H1 (cell line): ENCODE data around the gene VAPA. TPM values are rescaled to one million over a fixed set of nuclear protein-coding genes. Genes with fewer than 3 reads are reported as not detected.
A peak's percentile ranks its signal among the peaks of the same experiment; 100 is the strongest.

Source experiments
- CTCF ChIA-PET: fragments of 300-600 bp; sonication (Branson Sonifier 250); formaldehyde crosslinking; loops from one replicate; lab custom pipeline; 2021; ENCODE audit not compliant: partially characterized antibody; lab: Charles Lee
- POLR2A ChIA-PET: fragments of 300-600 bp; sonication (Branson Sonifier 250); formaldehyde crosslinking; loops from one replicate; lab custom pipeline; 2021; ENCODE audit warnings: inconsistent platforms; ENCODE audit not compliant: partially characterized antibody; lab: Charles Lee
- DNase-seq, 2 experiments: peaks; one replicate each; pipeline versions ENCODE4 v3.0.0 to v3.0.0-alpha.2; 2010 to 2022; ENCODE audit warnings: low spot score in 2 of 2, low read depth in 1 of 2, mixed read lengths in 1 of 2
- FAIRE-seq: peaks from 2 replicates; lab custom pipeline; 2011; peaks lifted over from hg19 to GRCh38; lab: Jason Lieb, UNC
- H2AFZ ChIP-seq: 2 replicates; pipeline ENCODE4 v1.8.1; 2012; ENCODE audit warnings: low read length, inconsistent platforms
- H2AK5ac ChIP-seq: 2 replicates; pipeline ENCODE4 v1.6.1; 2013; ENCODE audit warnings: low read depth, low read length
- H2BK120ac ChIP-seq: replicated peaks from 2 replicates; pipeline ENCODE3; 2013; ENCODE audit warnings: low read depth, low read length, inconsistent platforms
- H2BK12ac ChIP-seq: 2 replicates; pipeline ENCODE4 v1.6.1; 2013; ENCODE audit warnings: low read depth, low read length
- H2BK15ac ChIP-seq: 2 replicates; pipeline ENCODE4 v1.6.1; 2013; ENCODE audit warnings: low read length
- H2BK20ac ChIP-seq: 2 replicates; pipeline ENCODE4 v1.6.1; 2013; ENCODE audit warnings: low read length
- H2BK5ac ChIP-seq: 2 replicates; pipeline ENCODE4 v1.6.1; 2013; ENCODE audit warnings: low read depth, low read length
- H3K14ac ChIP-seq: 2 replicates; pipeline ENCODE4 v1.6.1; 2013; ENCODE audit warnings: inconsistent platforms; ENCODE audit not compliant: insufficient read length
- H3K18ac ChIP-seq: 2 replicates; pipeline ENCODE4 v1.6.1; 2013; ENCODE audit warnings: low read length; ENCODE audit errors: extremely low read depth
- H3K23ac ChIP-seq: 2 replicates; pipeline ENCODE4 v1.6.1; 2013; ENCODE audit warnings: inconsistent platforms; ENCODE audit not compliant: insufficient read length
- H3K23me2 ChIP-seq: 2 replicates; pipeline ENCODE4 v1.6.1; 2013; ENCODE audit warnings: low read depth, low read length
- H3K27ac ChIP-seq: 2 replicates; pipeline ENCODE4 v1.6.1; 2011; ENCODE audit warnings: low read depth, low read length, inconsistent platforms
- H3K27me3 ChIP-seq, 4 experiments: replicated peaks in 1 of 4; 1 replicate in 1 of 4; 2 replicates in 3 of 4; pipeline versions ENCODE4 v1.6.1 to v1.8.1; 2011 to 2013; ENCODE audit warnings: low read length in 3 of 4, mild to moderate bottlenecking in 3 of 4, inconsistent platforms in 2 of 4, mixed read lengths in 2 of 4, moderate library complexity in 1 of 4; ENCODE audit not compliant: control insufficient read depth in 3 of 4, insufficient read depth in 3 of 4; ENCODE audit errors: extremely low read depth in 1 of 4
- H3K36me3 ChIP-seq, 4 experiments: 2 replicates each; pipeline versions ENCODE4 v1.6.1 to v1.8.1; 2011 to 2013; ENCODE audit warnings: mild to moderate bottlenecking in 4 of 4, low read length in 3 of 4, moderate library complexity in 2 of 4, control low read depth in 1 of 4, inconsistent platforms in 1 of 4; ENCODE audit not compliant: insufficient read depth in 4 of 4, control insufficient read depth in 2 of 4
- H3K4ac ChIP-seq: replicated peaks from 2 replicates; pipeline ENCODE3; 2013; ENCODE audit warnings: low read length, low read depth, mixed read lengths, inconsistent platforms; ENCODE audit not compliant: insufficient read length
- H3K4me1 ChIP-seq, 4 experiments: replicated peaks in 1 of 4; 1 replicate in 1 of 4; 2 replicates in 3 of 4; pipeline versions ENCODE4 v1.6.1 to v1.8.1; 2011 to 2013; ENCODE audit warnings: low read length in 3 of 4, inconsistent platforms in 2 of 4, mixed read lengths in 1 of 4; ENCODE audit not compliant: insufficient read depth in 4 of 4, control insufficient read depth in 3 of 4
- H3K4me2 ChIP-seq, 2 experiments: 2 replicates each; pipeline versions ENCODE4 v1.6.1 to v1.8.1; 2011 to 2013; ENCODE audit warnings: low read depth in 2 of 2, low read length in 2 of 2, control low read depth in 1 of 2, inconsistent platforms in 1 of 2, mild to moderate bottlenecking in 1 of 2; ENCODE audit not compliant: insufficient read depth in 1 of 2
- H3K4me3 ChIP-seq, 4 experiments: fragments of 200-600, 300-600 bp in 1 of 4; sonication (generic), shearing (Covaris generic), sonication (Bioruptor Twin) in 1 of 4; 2 replicates each; pipeline versions ENCODE4 v1.5.1 to v1.8.1; 2011 to 2016; ENCODE audit warnings: low read length in 4 of 4, low read depth in 3 of 4, control low read depth in 2 of 4, inconsistent platforms in 2 of 4, mild to moderate bottlenecking in 2 of 4, mixed read lengths in 1 of 4, moderate library complexity in 1 of 4; ENCODE audit not compliant: insufficient read depth in 2 of 4; ENCODE audit errors: extremely low read depth in 1 of 4
- H3K56ac ChIP-seq: replicated peaks from 2 replicates; pipeline ENCODE3; 2013; ENCODE audit warnings: low read depth, mild to moderate bottlenecking, mixed read lengths, low read length, inconsistent platforms; ENCODE audit not compliant: insufficient read length
- H3K79me1 ChIP-seq: 2 replicates; pipeline ENCODE4 v1.6.1; 2013; ENCODE audit warnings: low read depth, low read length, control low read depth
- H3K79me2 ChIP-seq, 2 experiments: 2 replicates each; pipeline versions ENCODE4 v1.6.1 to v1.8.1; 2012 to 2013; ENCODE audit warnings: low read length in 2 of 2, mild to moderate bottlenecking in 2 of 2, inconsistent platforms in 1 of 2; ENCODE audit not compliant: insufficient read depth in 2 of 2, control insufficient read depth in 1 of 2
- H3K9ac ChIP-seq, 4 experiments: replicated peaks in 1 of 4; 1 replicate in 1 of 4; 2 replicates in 3 of 4; pipeline versions ENCODE4 v1.6.1 to v1.8.1; 2011 to 2013; ENCODE audit warnings: low read depth in 3 of 4, low read length in 3 of 4, control low read depth in 2 of 4, mild to moderate bottlenecking in 2 of 4, moderate library complexity in 2 of 4, inconsistent platforms in 1 of 4; ENCODE audit errors: extremely low read depth in 1 of 4
- H3K9me3 ChIP-seq, 2 experiments: 2 replicates each; pipeline versions ENCODE4 v1.6.1 to v1.8.1; 2012 to 2013; ENCODE audit warnings: mild to moderate bottlenecking in 2 of 2, moderate library complexity in 2 of 2, control low read depth in 1 of 2, inconsistent platforms in 1 of 2, low read depth in 1 of 2, low read length in 1 of 2, mixed read lengths in 1 of 2; ENCODE audit not compliant: insufficient read depth in 2 of 2
- H4K20me1 ChIP-seq, 2 experiments: replicated peaks in 1 of 2; 2 replicates each; pipeline versions ENCODE3 to v1.8.1; 2011 to 2013; ENCODE audit warnings: inconsistent platforms in 2 of 2, low read length in 2 of 2, mild to moderate bottlenecking in 1 of 2; ENCODE audit not compliant: insufficient read depth in 2 of 2, control insufficient read depth in 1 of 2
- H4K5ac ChIP-seq: 2 replicates; pipeline ENCODE4 v1.6.1; 2013; ENCODE audit warnings: low read length, low read depth, mixed read lengths, inconsistent platforms; ENCODE audit not compliant: insufficient read length
- H4K8ac ChIP-seq: 2 replicates; pipeline ENCODE4 v1.8.0; 2013; ENCODE audit warnings: mild to moderate bottlenecking, moderate library complexity, low read length, inconsistent platforms; ENCODE audit not compliant: insufficient read depth; ENCODE audit errors: extremely low read depth
- H4K91ac ChIP-seq: replicated peaks from 2 replicates; pipeline ENCODE3; 2013; ENCODE audit warnings: low read length, mixed read lengths, inconsistent platforms; ENCODE audit not compliant: insufficient read length
- GABPA ChIP-seq: IDR thresholded peaks from 2 replicates; pipeline ENCODE4 v1.6.1; 2011; ENCODE audit warnings: mild to moderate bottlenecking, low read length, moderate library complexity, borderline replicate concordance; ENCODE audit not compliant: insufficient read depth
- RFX5 ChIP-seq: IDR thresholded peaks from 2 replicates; pipeline ENCODE4 v1.6.1; 2011; ENCODE audit warnings: low read depth, low read length, improper control_type of control experiment, borderline replicate concordance
- RXRA ChIP-seq: IDR thresholded peaks from 2 replicates; pipeline ENCODE4 v1.6.1; 2011; ENCODE audit warnings: low read depth, mild to moderate bottlenecking, low read length, moderate library complexity; ENCODE audit not compliant: insufficient read depth
- SP2 ChIP-seq: IDR thresholded peaks from 2 replicates; pipeline ENCODE4 v1.6.1; 2012; ENCODE audit warnings: mild to moderate bottlenecking, low read length, inconsistent platforms
- SP4 ChIP-seq: IDR thresholded peaks from 2 replicates; pipeline ENCODE4 v1.6.1; 2012; ENCODE audit warnings: low read length, inconsistent platforms
- SRF ChIP-seq: IDR thresholded peaks from 2 replicates; pipeline ENCODE4 v1.6.1; 2011; ENCODE audit warnings: mild to moderate bottlenecking, low read depth, low read length, moderate library complexity
- TEAD4 ChIP-seq: IDR thresholded peaks from 2 replicates; pipeline ENCODE4 v1.6.1; 2012; ENCODE audit warnings: low read depth, low read length, inconsistent platforms, mixed read lengths
- WGBS, 2 experiments: shearing (Covaris generic) in 1 of 2; methylation state at CpG; one replicate each; pipeline versions ENCODE4 v1.1.6 to v1.1.7; 2013 to 2015; ENCODE audit warnings: low lambda C conversion rate in 2 of 2, mixed read lengths in 2 of 2, inconsistent platforms in 1 of 2, low coverage in 1 of 2, missing lambda C conversion rate in 1 of 2; ENCODE audit not compliant: insufficient replicate concordance in 2 of 2, insufficient coverage in 1 of 2, insufficient read length in 1 of 2; ENCODE audit errors: extremely low coverage in 1 of 2, missing lambda C conversion rate in 1 of 2; 5-methylcytosine and 5-hydroxymethylcytosine counted together
- polyA plus RNA-seq, 7 experiments: library from polyadenylated mRNA; depleted of rRNA in 3 of 7; stranded (reverse) in 5 of 7; unstranded in 2 of 7; fragments of >200 nt in 5 of 7; fragments of 200-250 nt in 2 of 7; gene quantifications; 1 replicate in 5 of 7; 2 replicates in 1 of 7; 4 replicates in 1 of 7; pipeline versions ENCODE4 v1.2.1 to v1.2.3, GENCODE V29; 2011 to 2013; ENCODE audit warnings: missing spikeins in 2 of 7, mixed read lengths in 2 of 7
- total RNA-seq: library from RNA; stranded (reverse); fragmentation: NEBNext Ultra II Directional; extraction: Animal tissue kit (Norgen Biotek cat#: 25700); gene quantifications from 2 replicates; pipeline ENCODE4 v1.2.1, GENCODE V29; 2021

VAPA gene
- total and polyA plus RNA-seq, 2 of the 8 experiments (the other 6 are each of a cell fraction or from before 2014, with no cell fraction given) = 79.7 to 130 TPM

DNA sequence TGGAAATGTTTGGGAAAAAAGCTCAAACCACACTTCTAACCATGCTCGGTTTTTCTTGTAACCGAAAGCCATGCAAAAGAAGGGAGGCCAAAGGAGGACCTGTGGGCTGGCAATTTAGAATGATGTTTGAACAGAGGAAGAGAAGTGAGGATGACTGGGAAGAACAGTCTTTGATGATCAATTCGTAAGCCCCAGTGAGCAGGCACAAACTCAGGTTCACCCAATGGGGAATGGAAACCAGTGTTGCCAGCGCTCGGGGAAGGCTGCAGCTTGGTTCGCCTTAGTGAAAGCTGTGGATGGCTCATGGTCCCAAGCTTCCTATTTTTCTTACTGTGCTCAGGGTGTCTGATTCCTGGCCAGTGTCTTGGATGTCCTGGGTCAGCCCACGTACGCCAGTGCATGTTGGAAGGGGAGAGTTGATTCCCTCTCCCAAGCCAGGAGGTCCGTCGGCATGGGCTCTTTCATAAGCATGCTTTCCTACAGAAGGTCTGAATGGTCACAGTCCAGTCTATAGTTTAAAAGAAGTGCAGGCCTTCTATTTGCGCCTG is 79.2 kb downstream of the VAPA start:
- 90% methylated on average over 11 of the region's 11 CpGs; no CpG with 5 or more reads in 1 of the 2 experiments for WGBS, 2 experiments
- FAIRE-seq = no peak
- H3K56ac ChIP-seq = no peak overlapping the region
- no peak overlapping the region for H3K14ac ChIP-seq
- H3K4me3 ChIP-seq = no peak overlapping the region
- H4K8ac ChIP-seq = no peak overlapping the region
- H3K27ac ChIP-seq = no peak overlapping the region
- H2BK12ac ChIP-seq = no peak overlapping the region
- H2AK5ac ChIP-seq = no peak overlapping the region
- H2BK15ac ChIP-seq = no peak overlapping the region
- POLR2A ChIA-PET = interaction anchor here (1.2 kb wide), 1 partner anchor 14 kb away, joined by 3 read pairs; no protein-coding TSS in a partner anchor
- CTCF ChIA-PET = interaction anchor here (1.0 to 1.8 kb wide), 4 partner anchors 10 to 221 kb away, joined by 3 read pairs; no protein-coding TSS in a partner anchor
- H3K79me1 ChIP-seq = no peaks in the 10 kb centered on the region
- H3K27me3 ChIP-seq = peaks cover 0 to 2% (median 0%) of the 10 kb centered on the region in 4 experiments; a peak in 1 of 7 replicates
- H2AFZ ChIP-seq = no peak overlapping the region
- no peak overlapping the region for H3K23ac ChIP-seq
- H4K91ac ChIP-seq = no peak overlapping the region
- peak in 1 of 2 experiments; percentile 8 for DNase-seq
- H2BK5ac ChIP-seq = no peak overlapping the region
- no peak overlapping the region for H4K5ac ChIP-seq
- H3K4ac ChIP-seq = no peak overlapping the region
- no peaks in the 10 kb centered on the region; a peak in 1 of 7 replicates for H3K4me1 ChIP-seq
- H3K18ac ChIP-seq = no peak overlapping the region; the same call in 1 of the 2 replicates
- no peaks in the 10 kb centered on the region for H3K79me2 ChIP-seq
- no peaks in the 10 kb centered on the region for H3K36me3 ChIP-seq
- no peaks in the 10 kb centered on the region for H4K20me1 ChIP-seq
- no peaks in the 10 kb centered on the region for H3K23me2 ChIP-seq
- no peak overlapping the region for H3K4me2 ChIP-seq
- TF ChIP-seq GABPA (no peak), SRF (no peak), RFX5 (no peak), SP2 (no peak), RXRA (no peak), TEAD4 (no peak), SP4 (no peak)
- peaks cover 3 to 4% of the 10 kb centered on the region in 2 experiments; a peak in 2 of 4 replicates for H3K9me3 ChIP-seq
- H3K9ac ChIP-seq = no peak overlapping the region
- H2BK20ac ChIP-seq = no peak overlapping the region
- no peak overlapping the region for H2BK120ac ChIP-seq
